IPS DF 4.7 (cell line): ENCODE data around the gene THRA.

ENCODE experiments used
- DNase-seq: peaks from one replicate; pipeline ENCODE4 v3.0.0-alpha.2; 2013; ENCODE audit warnings: low spot score; ENCODE audit errors: extremely low read depth

The THRA gene

DNA sequence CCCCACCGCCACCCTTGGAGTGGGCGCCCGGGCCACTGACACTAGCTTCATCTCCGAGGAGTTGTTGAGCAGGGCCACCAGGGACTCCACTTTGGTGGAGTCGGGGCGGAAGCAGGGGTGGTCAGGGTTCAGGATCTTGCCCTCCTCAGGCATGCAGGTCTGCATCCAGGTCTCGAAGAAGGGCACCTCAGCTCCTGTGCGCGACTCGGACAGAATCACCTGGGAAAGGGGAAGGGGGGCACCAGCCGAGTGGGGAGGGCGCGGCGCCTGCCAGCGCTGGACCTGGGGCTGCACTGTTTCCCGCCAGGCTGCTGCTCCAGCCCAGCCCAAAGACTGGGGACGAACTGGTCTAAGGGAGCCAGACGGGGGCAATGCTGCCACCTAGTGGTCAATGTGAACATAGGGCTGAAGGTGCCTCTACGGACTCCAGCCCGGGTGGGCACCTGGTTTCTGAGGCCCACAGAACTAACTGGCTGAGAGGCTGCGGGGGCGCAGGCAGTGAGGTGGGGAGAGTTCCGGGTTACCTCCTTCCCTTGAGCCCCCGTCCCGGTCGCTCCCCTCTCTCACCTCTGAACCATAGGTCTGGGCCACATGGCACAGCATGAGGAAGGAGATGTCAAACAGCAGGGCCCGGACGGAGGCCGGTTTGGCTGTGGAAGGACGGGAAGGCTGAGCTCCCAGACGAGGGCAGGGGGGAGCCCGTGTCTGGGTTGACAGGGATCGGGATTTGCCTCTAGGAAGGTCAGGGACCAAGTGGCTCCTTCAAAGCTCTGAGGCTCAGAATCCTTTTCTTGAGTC lies 35.8 kb upstream of the THRA start:
- DNase-seq = peak; percentile 68

DNA sequence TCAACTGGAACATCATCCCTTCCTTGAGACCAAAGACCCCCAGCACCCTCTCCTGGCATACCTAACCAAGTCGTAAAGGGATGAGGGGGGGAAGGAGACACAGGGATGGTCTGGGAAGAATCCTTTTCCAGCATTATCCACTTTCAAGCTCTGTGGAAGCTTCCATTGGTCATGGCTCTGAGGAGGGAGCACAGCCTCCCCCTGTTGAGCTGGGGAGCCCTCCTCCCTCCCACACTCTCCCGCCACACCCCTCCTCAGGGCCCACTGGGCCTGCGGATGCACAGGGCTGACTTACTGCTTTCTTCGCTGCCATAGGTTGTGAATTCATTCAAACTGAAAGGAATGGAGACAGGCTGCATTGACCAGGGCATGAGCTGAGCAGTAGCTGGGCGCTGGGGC lies 35.2 kb upstream of the THRA start:
- no peak for DNase-seq

DNA sequence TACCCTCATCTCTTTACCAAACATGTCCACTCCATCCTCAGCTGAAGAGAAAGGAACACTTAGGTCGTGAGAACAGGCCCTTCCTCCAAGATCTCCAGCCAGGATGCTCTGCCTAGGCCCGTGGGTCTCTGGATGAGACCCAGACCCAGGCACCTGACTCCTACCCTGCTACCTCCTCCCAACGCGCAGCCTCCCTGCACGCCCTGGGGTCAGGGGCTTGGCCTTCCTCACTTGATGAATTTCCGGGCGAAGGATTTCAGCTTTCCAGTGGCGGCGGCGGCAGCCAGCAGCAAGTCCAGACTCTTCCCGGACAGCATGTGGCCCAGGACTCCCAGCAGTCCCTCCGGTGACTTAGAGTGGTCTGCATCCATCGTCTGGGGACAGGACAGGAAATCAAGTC lies 34.2 kb upstream of the THRA start:
- DNase-seq = no peak

DNA sequence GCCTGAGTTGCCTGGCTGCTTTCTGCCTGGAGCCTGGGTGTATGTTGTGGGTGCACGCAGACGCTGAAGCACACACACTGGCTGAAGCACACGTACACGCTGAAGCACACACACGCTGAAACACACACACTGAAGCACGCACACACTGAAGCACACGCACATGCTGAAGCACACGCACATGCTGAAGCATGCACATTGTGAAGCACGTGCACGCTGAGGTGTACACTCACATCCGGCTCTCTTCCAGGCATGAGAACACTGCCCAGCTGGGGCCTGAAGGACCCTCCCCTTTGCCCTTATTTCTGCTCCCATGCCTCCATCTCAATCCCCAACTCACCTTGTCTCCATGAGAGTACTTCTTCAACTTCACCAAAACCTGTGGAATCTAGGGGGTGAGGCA lies 31.1 kb upstream of the THRA start:
- DNase-seq = no peak

DNA sequence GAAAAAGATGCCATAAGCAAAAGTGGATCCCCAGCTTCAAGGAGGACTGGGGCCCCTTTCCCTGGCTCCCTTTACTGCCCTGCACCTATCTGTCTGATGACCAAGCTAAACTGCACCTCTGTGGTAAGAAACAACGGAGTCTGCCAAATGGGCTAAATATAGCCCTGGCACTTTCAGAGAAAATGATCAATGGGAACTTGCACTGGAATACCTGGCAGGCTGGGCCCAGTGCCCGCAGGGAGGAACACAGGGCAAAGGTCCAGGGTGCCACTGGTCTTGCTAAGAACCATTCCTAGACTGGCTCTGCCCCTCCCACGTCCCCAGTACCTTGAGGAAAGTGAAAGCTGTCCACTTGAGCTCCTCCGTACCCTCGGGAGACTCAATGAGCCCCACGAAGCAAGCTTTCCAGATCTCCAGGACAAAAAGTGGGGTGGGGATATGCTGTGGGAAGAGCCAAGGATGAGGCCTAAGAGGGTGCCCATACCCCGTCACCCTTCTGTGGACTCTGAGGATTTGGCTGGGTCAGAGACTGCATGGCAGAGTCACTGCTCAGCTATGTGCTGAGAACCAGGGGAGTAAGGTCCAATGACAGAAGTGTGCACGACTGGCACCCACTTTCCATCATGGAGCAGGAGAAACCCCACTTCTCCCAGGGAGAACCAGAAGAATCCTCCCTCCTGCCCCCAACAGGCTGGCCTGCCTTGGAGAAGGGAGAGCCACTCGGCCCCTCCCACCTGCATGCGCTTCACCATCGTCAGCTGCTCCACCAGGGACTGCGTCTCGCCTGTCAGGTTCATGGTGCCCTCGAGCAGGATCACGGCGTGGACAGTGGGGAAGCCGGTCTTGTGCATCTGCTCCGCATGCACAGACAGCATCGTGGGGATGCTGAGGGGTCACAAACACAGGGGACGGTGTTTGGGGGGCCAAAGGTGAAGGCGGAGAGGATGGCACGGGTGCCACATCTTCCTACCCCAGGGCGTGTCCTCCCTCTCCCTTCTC lies 30.1 kb upstream of the THRA start:
- no peak for DNase-seq

DNA sequence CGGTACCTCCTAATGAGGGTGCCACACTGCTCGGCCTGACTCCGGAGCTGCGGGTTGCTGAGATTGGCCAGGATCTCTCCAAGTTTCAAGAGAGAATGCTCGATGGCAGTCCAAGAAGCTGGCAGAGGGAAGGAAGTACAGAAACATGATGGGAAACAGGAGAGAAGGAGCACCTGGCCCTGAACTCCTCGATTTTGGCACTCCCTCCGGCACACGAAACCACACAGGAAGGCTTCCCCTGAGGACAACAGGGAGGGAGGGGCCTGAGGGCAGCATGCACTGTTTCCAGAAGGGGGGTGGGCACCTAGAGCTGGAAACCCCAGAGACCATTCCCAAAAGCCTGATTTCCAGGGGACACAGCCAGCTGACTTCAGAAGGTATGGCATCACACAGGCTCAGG lies 29.4 kb upstream of the THRA start:
- DNase-seq = no peak

DNA sequence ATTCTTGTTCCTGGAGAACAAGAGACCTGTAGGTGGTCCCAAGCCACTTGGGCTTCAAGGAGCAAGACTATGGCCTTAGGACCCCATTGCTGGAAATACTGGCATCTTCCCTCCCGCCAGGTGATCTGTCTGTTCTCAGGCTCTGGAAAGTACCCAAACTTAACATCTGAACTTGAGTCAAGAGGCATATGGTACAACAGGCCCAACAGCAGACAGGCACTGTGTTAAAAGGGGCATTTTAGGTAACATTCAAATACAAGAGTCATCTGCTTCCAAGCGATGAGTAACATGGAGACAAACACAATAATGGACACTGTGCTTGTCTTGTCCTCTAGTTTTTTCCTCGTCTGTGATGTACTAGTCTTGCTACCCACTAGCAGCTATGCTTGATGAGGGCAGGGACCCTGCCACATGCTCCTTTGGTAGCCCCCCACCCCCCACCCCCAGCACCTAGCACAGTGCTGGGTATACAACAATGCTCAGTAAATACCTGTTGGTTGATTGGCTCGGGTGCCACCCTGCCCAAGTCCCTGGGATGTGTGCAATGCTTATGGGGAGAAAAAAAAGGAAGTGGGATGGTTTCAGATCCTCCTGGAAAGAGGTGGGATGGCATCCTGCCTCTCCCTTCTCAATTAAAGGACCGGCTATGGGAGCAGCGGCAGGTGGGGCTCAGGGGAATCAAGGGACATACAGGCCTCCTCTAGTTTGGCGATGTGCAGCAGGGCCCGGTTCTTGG lies 28.2 kb upstream of the THRA start:
- DNase-seq = no peak

DNA sequence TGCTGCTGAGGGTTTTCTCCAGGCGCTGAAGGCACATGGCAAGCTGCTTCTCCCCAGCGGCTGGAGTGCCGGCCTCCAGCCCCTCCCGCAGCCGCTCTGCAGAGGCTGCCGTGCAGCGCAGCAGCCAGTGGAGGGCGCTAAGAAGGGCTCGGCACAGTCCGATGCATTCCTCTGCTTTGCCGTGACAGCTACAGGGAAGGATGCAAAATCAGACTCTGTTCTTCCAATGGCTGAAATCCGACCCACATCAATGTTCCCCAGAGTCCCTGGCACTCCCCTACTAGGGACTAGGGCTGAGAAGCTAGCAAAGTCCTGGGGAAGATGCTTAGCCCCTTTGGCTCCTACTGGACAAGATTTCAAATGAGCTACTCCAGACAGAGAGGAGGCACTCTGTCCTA lies 27.6 kb upstream of the THRA start:
- no peak for DNase-seq

DNA sequence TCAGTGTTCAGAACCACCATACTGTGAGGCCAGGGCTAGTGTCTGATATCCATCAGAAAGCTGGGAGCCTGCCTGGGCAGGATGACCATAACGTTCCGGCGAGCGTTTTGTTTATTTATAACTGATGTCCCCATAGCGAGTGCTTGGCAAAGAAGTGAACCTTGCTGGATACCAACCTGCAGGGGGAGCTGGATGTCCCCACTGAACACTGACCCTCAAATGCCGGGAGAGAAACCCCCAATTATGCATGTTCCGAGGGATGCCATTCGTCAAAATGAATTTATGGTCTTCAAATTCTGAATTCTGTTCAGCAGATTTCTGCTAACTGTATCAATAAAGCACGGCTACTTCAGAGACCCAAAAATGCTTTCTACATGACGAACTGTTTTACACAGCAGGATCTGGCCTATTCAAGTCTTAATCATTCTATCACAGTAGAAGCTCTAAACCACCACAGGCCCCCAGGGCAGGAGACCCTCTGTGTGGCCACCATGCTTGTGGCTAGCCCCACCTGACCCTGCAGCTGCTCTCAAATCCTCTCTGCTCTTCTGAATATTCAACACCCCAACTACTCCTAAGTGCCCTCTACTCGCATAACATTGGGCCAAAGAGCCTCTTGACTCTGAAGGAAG lies 23.8 kb upstream of the THRA start:
- DNase-seq = no peak

DNA sequence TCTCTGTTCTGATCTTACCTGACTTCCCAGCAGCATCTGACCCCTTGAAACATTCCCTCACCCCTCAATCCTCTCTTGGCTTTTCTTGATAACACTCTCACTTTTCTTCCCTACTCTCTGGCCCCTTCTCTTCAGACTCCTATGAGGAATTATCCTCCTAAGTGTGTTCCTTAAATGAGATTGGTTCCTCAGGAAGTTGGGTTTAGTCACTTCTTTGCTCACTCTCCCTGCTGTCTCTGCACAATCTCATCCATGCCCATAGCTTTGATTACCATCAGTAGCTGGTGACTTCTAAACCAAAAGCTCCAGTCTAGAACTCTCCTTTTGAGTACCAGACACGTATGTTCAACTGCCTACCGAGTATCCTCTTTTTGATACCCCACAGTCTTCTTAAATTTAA lies 21.6 kb upstream of the THRA start:
- no peak for DNase-seq

DNA sequence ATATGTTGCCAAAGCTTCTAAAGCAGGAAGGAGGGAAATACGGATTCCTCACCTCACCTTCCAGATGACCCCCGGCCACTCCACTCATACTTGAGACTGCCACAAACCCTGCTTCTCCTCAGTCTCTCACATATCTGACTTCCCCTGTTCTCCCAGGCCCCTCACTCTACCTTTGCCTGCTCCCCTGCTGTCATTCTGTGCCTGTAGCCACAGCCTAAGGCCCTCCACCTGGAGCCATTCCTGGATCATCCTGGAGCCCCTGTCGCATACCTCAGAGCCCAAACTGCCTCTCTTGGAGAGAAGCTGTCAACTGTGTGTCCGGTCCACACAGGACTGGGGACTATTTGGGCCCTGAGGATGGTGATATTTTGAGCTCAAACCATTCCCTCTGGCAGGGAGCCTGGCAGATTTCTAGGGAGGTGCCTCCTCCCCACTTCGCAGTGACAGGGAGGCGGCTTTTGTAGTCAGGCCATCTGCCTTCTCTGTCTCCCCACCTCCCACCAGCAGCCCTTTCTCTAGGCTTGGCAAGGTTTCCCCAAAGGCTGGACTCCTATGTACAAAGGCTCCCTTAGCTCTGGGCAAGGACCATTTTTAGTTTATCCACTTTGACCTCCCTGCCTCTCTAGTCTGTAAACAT lies 6.3 kb upstream of the THRA start:
- no peak for DNase-seq

DNA sequence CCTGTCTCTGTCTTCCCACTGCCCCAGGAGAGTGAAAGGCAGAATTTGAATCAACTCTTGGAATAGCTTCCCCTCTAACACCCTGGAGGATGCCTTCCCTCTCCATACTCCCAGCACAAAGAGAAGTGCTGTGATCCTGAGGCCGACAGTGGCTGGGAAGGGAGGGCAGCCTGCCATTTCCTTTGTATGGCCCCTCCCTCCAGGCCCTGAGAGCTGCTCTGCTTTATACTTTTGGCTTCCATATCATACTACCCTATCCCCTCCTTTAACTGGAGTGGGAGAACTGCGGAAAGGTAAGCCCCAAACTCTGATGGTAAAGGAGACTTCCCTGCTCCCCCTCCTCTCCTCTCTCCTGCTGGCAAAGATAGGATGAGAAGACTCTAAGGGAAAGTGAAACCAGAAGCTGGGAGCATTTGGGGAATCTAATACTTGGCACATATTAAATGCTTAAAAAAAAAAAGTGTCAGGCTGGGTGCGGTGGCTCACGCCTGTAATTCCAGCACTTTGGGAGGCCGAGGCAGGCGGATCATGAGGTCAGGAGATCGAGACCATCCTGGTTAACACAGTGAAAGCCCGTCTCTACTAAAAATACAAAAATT lies 4.5 kb upstream of the THRA start:
- DNase-seq = no peak

DNA sequence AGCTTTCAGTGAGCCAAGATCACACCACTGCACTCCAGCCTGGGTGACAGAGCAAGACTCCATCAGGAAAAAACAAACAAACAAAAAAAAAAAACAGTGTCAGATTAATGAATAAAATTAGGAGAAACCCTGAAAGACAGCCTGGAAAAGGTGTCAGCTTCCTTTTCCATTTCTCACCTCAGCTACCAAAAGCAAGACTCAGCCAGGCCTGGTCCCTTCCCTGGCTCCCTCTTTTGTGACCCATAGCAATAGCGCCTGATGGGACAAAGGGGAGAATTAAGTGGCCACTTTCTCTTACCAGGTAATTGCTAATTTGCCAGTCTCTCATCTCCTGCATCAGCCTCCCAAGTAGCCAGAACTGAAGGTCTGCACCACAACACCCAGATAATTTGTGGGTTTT lies 3.9 kb upstream of the THRA start:
- DNase-seq = no peak

DNA sequence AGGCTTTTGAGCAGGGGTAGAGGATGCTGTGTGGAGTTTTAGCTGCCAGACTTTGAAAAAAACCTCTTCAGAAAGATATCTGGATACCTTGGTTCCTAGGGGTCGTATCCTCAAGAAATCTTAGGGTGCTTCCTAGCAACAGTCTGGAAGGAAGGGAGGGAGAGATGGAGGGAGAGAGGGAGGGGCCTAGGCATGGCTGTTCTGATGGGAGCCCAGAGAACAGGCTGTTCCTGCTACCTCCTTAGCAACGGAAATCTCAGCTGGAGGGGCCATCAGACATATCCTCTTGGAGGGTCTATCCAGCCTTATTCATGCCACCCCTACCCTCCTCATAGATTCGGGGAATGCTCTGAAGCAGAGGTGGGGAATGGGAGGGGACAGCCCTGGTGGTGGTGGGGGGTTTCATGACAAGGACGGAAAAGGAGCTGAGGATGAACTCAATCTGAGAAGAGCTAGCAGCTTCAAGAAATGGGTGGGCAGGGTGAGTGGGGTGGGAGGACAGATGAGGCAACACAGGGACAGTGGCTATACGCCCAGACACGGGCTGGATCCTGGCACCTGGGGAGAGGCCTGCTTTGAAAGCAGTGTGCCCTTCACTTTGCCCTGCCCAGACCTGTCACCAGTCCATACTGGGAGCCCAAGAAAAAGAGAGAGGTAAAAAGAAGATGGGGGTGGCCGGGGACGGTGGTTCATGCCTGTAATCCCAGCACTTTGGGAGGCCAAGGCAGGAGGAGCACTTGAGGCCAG lies 2.9 kb upstream of the THRA start:
- no peak for DNase-seq

DNA sequence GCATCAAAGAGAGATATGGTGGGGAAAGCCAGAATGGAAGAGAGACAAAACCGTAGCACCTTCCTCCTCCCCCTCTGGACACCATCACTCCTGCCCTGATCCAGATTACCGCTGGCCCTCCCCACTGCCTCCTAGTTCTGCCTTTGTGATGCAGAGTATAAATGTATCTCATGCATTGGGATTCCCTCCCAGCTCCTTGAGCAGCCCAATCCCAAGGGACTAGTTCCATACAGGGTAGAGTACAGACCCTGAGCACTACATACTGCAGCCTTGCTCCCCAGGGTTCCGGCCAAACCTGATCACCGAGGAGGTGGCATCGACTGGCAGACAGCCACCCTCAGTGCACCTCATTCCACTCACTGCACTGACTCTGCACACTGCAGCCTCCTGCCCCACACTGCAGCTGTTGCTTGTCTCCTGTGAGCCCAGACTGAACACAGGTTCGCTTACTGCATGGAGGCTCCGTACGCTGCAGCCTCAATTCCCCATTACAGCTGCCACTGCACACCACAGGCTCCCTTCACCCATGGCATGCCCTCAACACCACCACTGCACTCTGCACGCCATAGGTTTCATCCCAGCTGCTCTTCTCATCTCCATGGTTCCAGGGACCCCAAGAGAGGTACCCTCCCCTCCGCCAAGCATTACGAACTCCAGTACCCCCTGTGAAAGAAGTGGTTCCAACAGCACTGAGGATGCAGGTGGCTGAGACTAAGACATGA lies 1.7 kb upstream of the THRA start:
- no peak for DNase-seq

DNA sequence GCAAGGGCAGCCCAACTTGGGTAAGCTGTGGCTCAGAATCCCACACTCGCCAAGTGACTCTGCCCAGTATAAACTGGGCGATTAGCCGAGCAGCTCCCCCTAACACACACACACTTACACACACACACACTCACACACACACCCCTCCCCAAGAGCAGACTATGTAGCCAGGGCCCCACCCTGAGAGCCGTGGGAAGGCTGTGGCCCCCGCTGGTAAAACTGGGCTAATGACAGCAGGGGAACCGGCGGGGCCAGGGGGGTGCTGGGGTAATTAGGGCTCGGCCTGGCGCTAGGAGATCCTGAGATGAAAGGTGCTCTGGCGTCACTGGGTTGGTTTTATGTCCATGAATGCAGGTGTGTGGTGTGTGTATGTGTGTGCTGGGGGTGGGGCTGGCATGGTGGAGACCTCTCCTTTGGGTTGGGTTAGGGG lies 1.1 kb upstream of the THRA start:
- no peak for DNase-seq

DNA sequence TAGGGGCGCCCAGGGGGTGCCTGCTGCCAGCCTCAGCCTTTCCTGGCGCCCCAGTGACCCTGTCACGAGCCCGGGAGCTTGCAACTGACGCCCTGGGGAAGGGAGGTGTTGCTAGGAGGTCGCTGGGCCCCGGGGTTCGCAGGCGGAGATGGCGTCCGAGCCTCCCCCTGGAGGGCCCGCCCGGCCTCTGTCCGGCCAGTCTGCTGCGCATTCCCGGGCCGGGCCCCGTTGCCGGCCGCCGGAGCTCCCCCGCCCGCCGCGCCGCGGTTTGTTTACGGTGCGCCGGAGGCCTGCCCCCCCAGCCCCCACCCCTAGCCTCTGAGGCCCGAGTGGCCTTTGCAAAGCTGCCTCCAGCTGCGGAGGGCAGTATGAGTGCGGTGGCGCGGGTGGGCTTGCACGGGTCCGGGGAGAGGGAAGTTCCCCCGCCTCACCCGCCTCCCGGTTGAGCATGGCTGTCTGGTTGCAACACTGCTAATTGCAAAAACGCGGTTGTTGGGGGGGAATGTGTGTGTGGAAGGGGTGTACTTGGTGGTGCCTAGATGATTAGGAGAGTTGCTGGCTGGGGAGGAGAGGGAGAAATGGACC lies 514 bp downstream of the THRA start:
- DNase-seq = no peak

DNA sequence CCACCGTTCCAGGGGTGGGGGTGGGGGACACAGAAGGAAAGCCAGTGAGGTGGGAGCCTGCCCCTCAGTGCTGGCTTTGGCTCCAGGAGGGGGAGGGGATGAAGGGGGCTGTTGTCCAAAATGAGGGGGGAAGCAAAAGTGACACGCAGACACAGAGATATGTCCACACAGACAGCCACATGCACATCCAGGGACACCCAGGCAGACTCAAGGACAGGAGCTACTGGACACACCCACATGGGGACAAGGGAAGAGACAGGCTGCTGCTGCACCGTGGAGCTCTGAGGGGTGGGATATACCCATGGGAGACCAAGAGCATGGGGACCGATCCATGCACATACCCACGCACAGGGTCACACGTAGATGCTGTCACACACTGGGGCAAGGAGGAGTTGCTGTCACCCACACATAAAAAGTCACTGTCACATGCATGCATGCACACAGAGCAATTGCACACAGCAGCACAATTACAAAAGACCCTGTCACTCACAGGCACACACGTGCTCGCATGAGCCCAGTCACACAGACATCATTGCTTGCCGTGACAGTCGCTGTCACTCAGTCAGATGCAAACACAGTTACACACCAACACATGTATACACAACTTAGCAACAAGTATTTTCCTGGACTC lies 1.3 kb downstream of the THRA start:
- no peak for DNase-seq
